ENCODE measurements around the gene HINFP.
"Not testable (repeated sequence)": the region's sequence is repeated elsewhere in the genome, so short reads cannot be mapped to it uniquely, and the experiment has no call there.

The HINFP gene

DNA sequence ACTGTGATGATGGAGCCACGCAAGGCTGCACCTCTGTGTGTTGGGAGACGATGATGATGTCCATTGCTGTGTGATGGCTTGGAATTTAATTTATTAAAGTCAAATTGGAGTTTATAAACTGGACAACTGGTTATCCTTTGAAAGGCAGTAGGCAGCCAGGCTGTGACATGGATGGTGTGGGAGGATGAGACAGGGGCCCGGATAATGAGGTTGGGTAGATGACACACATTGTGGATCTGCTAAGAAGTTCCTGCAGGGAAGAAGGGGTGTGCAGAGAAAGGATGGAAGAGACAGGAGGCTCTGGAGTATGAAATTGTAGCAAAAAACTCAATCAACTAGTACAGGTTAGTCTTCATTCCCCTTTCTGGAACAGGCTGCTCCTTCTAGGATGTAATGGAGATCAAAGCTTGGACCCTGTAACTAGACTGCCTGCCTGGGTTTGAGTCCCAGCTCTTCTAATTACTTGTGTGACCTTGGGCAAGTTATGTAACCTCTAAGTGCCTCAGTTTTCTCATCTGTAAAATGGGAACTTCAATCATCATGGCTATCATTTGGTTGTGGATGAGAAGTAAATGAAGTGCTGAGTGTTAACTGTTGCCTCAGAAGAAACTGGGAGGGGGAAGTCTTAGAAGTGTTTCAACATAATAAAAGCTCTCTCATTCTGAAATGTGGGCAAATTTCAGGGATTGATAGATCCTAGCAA is 4.2 kb upstream of the HINFP start:
- DNase-seq (ENCODE audit: low spot score): no peak

DNA sequence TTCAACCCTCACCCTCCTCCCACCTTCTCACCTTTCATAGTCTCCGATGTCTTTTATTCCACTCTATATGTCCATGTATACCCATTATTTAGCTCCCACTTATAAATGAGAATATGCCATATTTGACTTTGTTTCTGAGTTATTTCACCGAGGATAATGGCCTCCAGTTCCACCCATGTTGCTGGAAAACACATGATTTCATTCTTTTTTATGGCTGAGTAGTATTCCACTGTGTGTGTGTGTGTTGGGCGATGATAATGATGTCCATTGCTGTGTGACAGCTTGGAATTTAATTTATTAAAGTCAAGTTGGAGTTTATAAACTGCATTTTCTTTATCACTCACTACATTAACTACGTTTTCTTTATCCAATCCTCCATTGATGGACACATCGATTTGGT is 3.2 kb upstream of the HINFP start:
- DNase-seq (ENCODE audit: low spot score): no peak

DNA sequence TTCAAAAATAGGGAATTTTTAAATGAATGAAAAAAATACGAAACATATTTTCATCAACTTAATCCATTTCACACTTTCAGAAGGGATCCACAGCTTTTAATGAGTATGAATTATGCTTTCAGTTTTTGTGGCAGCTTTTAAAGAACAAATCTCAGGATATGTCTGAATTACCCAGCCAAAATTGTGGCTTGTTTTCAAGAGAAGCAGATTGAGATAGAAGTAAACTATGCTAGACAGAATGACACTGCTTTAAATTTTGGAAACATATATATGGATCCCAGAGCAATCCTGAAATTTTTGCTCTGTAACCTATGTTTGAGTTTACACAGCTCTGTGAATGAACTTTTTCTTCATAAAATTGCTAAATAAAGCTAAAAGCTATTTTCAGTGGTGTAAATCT is 2.4 kb upstream of the HINFP start:
- no peak for DNase-seq (ENCODE audit: low spot score)

DNA sequence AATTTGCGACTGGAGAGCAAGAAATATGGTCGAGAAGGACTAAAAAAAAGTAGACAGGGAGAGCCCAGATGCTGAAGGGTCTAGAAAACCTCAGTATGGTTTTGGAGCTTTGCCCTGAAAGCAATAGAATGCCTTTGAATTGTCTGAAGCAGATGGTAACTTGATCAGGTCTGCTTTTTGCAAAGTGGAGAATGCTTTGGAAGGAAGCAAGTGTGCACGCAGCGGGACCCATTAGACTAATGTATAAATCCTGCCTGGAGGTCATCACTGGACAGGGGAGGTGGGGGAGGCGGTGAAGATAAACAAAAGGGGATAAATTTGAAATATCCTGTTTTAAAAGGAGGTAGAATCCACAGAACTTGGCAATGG is 757 bp upstream of the HINFP start:
- peak; percentile 39 for DNase-seq (ENCODE audit: low spot score)

DNA sequence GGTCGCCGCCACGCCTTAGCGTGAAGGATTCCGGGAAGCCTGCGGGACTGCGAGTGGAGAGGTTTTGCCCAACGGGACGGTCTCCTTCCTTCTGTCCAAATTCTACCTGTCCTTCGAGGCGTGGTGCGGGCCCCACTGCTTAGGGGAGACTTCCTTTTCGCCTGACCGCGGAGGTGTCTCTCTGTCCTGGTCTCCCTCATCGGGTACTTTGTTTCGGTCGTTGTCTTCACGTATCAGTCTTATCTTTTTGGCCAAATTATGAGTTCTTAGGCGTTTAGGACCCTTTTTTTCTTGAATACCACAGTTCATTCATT is 388 bp downstream of the HINFP start:
- DNase-seq (ENCODE audit: low spot score): no peak

DNA sequence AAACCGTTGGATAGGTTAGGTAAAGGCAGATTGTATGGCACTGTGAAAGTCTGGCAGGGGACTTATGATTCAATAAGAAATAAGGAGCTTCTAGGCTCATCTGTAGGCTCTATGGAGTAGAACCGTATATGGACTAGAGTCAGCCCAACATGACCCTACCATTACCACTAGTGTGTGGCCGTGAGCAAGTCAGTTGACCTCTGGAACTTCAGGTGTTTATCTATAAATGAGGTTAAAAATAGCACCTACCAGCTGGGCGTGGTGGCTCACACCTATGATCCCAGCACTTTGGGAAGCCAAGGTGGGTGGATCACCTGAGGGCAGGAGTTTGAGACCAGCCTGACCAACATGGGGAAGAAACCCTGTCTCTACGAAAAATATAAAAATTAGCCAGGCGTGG is 4.4 kb downstream of the HINFP start:
- no peak for DNase-seq (ENCODE audit: low spot score)

DNA sequence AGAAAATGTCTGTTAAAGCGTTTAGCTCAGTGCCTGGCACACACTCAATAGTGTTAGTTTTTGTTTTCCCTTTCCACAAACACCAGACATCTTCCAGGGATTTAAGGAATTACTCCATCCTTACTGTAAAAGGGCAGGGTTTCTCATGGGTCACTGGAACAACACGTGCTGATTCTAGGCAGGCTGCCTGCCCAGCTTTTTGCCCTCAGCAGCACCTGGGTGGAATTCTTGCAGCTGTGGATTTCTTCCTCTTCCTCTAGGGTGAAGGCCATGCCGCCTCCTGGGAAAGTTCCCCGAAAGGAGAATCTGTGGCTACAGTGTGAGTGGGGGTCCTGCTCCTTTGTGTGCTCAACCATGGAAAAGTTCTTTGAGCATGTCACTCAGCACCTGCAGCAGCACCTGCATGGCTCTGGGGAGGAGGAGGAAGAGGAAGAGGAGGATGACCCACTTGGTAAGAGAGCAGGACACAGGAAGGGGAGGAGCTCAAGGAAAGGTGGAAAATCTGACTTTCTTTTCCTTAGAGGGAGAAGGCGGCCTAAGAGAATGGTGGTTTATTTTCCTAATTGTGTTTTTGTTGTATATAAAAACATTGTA is 5.4 kb downstream of the HINFP start:
- no peak for DNase-seq (ENCODE audit: low spot score)

DNA sequence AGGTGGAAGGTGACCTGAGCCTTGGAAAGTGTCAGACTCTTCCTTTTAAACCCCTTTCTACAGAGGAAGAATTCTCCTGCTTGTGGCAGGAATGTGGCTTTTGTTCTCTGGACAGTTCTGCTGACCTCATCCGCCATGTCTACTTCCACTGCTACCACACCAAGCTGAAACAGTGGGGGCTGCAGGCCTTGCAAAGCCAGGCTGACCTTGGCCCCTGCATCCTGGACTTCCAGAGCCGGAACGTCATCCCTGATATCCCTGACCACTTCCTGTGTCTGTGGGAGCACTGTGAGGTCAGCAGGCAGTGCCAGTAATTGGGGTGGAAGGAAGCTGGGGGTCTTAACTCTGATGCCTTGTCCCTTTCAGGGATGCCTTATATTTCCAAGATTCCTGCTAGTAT is 9.3 kb downstream of the HINFP start:
- DNase-seq (ENCODE audit: low spot score): no peak

DNA sequence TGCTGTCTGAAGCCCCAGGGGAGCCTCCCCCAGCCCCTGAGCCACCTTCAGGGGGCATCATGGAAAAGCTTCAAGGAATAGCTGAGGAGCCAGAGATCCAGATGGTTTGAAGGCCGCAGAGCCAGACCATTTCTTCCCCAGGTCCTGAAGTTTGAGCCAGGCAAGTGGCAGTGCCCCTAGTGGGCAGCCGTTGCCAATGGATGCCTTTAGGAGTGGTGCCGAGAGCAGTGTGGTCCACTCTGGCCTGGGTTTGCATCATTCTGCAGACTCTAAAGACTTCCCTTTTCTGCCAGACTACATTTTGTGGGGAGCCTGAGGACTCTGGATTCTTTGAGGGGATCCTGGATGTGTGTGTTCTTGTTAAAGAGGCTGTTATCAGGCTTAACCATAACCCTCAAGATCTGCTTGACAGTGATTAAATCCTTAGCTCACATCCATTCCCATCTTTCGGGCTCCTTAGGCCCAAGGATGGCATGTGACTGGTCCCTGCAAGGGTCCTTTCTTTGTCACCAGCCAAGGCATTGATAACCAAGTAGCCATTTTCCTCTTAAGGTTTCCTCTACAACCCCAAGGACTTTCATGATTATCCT is 13.1 kb downstream of the HINFP start:
- peak; percentile 19 for DNase-seq (ENCODE audit: low spot score)

DNA sequence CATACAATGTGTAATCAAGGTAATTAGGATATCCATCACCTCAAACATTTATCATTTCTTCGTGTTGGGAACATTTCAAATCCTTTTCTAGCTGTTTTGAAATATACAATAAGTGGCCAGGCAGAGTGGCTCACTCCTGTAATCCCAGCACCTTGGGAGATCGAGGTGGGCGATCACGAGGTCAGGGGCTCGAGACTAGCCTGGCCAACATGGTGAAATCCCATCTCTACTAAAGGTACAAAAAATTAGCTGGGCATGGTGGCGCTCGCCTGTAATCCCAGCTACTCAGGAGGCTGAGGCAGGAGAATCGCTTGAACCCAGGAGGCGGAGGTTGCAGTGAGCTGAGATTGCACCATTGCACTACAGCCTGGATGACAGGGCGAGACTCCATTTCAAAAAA is 17.9 kb downstream of the HINFP start:
- DNase-seq (ENCODE audit: low spot score): not testable (repeated sequence)

DNA sequence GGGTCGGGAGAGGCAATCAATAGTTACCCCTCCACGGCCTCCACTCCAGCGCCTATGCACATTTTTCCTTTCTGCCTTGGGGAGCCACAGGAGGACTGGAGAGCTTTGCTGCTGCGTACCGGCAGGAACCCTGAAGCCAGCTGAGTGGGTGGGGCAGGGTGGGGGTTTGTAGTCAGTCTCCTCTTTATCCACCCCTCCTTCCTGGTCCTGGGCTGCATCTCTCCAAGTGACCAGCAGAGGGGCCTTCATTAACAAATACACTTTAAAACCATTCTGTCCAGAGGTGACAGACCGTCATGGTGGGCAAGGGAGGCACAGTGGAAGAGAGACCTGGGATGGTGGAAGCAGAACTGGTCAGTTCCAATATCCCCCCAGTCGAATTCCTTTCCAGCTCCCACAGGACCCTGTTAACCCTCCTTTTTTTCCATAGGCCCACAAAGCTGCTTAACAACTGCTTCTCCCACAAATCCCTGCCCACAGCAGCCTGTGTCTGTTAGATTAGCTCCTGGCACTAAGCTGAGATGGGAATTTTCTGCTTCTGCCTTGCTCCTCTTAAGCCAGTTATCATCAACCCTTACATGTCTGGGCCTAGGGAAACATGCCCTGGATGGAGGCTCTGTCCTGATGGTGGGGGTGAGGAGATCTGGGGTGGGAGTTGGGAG is 23.6 kb downstream of the HINFP start:
- peak; percentile 86 for DNase-seq (ENCODE audit: low spot score)

DNA sequence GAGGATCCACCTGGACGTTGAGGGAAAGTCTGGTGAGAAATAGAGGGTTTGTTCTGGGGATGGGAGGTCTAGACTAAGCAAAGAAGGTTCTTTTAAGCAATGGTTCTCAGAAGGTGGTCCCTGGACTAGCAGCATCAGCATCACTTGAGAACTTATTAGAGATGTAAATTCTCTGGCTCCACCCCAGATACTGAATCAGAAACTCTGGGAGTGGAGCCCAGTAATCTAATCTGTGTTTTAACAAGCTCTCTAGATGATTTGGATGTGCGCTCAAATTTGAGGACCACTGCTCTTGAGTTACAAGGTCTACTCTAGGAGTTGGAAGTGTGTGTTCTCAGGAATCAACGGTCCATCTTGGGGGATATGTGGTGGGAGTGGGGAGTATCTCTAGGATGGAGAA is 24.2 kb downstream of the HINFP start:
- no peak for DNase-seq (ENCODE audit: low spot score)

DNA sequence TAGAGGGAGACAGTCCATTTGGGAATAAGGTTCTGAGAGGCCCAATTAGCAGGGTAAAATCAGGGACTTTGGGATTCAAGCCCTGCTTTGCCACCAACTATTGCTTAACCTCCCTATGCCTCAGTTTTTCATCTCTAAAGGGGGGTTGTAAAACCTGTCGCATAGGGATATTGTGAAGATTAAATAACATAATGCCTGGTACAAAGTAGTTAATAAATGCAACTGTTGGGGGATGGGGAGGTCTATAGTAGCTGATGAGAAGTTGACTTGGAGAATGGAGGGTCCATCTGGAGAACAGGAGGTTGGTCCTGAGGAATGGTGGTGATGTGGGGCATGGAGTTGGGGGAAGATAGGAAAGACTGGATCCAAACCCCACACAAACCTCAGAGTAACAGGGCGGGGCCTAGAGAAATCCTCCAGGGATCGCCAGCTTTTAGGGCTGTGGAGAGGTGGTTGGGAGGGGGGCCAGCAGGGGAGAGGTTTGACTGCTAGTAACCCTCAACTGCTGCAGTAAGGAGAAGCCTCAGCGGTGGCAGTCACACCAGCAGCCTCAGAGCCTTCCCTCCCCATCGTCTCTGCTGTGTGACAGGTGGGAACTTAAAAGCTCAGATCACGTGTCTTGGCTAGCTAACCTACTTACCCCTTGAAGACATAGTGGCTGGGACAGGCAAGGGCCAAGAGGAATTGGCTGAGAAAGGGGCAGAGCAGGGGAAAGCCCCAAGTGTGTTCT is 26.4 kb downstream of the HINFP start:
- no peak for DNase-seq (ENCODE audit: low spot score)

DNA sequence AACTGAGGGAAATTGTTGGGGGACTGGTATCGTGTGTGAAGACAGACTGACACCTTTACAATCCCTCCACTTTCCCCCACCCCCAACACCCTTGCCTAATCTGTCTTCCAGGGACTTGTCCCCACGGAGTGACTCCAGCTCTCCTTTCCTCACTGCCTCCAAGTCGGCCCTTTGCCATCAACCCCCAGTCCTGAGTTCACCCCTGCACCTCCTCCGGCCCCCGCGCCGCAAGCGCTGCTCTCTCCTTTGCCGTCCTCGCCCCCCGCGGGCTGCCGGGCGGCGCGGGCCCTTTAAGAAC is 27.3 kb downstream of the HINFP start:
- no peak for DNase-seq (ENCODE audit: low spot score)

DNA sequence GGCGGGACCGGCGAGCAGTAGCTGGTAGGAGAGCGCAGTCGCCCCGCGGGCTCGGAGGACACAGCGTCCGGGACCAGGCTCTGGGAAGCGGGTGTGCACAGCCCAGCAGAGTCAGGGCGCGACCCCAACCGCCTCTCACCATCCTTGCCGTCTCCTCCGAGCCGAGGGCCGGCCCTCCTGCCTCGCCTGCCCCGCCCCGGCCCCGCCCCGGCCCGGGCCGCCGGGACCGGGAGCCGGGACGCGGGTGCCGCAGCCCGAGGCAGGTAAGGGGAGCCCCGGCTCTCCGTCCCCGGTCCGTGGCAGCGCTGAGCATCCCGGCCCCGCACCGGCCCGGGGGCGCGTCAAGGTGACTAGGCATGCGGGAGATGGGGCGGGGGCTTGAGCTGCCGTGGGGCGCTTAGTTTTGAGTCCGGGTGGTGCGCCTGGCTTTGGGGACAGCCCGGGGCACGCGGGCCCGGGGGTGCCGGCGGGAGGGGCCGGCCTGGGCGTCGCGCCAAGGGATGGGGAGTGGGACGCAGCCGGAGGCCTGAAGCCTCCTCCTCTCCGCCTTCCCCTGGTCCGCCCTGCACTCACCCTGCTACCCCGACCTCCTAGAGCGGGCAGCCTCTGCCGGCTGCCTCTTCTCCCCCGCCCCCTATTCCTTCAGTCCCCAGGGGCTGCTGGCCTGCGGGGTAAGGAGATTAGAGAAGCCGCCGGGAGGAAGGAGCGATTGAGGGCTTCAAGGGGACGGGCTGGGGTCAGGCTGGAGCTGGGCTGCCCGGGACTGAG is 27.8 kb downstream of the HINFP start, which contains the start of gene ABCG4:
Gene ABCG4, plus strand, starts transcription at position 35 of the 768 bp plus-strand sequence. CDS start 914 bp downstream, outside the sequence.
- DNase-seq (ENCODE audit: low spot score): peak; percentile 67

DNA sequence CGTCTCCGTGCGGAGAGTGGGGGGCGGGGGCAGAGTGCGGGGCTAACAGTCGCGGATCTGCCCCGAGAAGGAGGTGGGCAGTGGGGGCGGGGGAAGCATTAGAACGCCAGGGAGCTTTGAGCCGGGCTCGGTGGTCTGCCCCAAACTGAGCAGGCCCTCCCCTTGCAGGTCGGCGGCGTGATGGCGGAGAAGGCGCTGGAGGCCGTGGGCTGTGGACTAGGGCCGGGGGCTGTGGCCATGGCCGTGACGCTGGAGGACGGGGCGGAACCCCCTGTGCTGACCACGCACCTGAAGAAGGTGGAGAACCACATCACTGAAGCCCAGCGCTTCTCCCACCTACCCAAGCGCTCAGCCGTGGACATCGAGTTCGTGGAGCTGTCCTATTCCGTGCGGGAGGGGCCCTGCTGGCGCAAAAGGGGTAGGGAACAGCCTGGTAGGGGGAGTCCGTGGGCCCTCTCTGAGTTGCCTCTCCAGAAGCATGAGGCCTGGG is 28.5 kb downstream of the HINFP start:
- DNase-seq (ENCODE audit: low spot score): no peak

DNA sequence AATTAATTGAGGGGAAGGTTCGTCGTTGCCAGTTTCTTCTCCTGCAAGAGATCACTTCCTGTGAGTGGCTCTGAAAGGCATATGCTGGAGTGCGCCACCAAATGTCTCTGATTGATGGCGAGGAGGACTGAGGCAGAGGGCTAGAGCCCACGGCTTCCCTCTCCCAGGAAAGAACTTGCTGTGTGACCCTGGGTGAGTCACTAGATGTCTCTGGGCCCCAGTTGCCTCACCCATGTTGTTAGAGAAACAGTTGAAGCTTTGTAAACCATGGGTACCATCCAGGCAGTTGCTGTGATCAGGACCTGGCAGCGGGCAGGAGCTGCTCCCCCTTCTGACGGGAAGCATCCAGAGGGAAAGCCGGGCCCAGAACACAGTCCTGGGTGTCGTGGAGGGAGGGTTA is 30.7 kb downstream of the HINFP start:
- DNase-seq (ENCODE audit: low spot score): no peak

DNA sequence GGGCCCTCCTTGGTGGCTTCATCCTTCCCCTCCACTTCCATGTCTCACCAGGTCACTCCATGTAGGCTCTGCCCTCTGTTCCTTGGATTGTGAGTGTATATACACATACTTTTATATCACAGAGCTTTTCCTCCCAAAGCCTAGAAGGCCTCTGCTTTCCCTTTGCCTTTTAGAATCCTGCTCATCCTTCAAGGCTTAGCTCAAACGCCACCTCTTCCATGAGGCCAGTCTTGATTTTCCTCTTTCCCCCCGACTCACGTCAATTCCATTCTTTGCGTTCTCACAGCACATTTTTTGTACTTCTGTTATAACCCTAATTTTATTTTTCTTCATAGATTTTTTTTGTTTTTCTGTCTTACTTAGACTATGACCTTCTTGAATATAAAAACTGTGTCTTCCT is 31.2 kb downstream of the HINFP start:
- DNase-seq (ENCODE audit: low spot score): no peak

DNA sequence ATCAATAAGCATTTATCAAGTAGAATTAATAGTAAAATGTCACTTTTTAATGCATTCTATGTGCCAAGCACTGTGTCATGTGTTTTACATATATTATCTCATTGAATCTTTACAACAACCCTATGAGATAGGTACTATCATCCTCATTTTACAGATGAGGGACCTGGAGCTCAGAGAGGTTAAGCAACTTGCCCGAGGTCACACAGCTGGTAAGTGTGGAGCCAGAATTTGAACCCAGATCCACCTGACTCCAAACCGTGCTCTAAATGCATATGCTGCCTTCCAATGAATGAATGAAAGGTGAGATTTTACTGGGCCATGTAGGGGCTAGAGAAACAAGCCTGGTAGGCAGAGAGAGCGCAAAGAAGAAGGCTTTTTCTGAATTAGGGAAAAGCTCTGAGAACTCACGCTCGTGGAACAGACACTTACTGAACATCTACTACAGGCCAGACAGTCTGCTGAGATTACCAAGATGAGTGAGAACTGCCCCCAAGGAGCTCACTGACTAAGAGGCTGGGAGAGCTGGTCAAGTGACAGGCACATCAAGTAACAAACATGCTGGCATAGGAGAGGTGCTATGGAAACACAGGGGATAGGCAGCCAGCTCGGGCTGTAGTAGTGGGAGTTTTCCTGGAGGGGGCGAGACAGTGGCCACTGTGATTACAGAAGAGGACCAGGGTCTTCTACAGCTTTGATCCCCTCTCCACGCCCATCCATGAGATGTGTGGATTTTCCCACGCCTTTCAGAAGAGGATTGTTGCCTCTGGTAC is 31.9 kb downstream of the HINFP start:
- no peak for DNase-seq (ENCODE audit: low spot score)

DNA sequence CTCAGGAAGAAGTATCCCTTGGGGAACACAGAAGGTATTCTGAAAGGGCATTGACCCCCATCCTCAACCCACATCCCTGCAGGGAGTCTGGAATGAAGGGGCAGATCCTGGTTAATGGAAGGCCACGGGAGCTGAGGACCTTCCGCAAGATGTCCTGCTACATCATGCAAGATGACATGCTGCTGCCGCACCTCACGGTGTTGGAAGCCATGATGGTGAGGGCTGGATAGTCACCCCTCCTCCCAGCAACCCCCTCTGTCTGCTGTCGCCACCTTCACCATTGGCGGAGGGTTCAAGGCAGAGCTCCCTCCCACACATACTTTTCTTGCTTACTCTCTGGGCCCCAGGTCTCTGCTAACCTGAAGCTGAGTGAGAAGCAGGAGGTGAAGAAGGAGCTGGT is 32.8 kb downstream of the HINFP start:
- no peak for DNase-seq (ENCODE audit: low spot score)
